Activated naive CD4-positive, alpha-beta T cell (primary cell): Measurements from ENCODE around the gene LRRC45.
"Not testable (repeated sequence)": the region's sequence is repeated elsewhere in the genome, so short reads cannot be mapped to it uniquely, and the experiment has no call there.

Experiments
- DNase-seq, 4 experiments: peaks; one replicate each; lab custom pipeline; 2025; lab: John Stamatoyannopoulos, UW

Gene LRRC45

DNA sequence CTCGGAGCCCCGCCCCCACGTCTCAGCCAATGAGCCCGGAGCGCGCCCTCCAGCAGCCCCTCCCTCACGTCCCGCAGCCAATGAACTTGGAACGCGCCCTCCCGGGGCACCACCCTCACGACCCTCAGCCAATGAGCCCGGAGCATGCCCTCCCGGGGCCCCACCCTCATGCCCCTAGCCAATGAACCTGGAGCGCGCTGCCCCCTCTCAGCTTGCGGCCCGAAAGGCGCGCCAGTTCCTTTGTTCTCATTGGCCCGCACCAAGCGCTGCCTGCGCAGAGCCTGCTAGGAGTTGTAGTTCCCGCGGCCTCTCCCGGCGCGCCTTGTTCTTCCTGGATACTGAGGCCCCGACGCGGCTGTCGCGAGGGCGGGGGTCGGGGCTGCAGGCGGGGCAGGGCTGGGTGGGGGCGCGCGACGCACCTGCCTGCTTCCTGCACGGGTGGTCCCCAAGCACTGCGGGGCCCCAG is at the start of gene LRRC45:
Gene LRRC45, plus strand, starts transcription at position 325 of the 466 bp plus-strand sequence. CDS start 339 bp downstream, outside the sequence.
- peak; percentile 99 to 100 (median 99) for DNase-seq

GRCh38 chr17:81973432-81973831 is 49.7 kb upstream of the LRRC45 start:
- DNase-seq = no peak

GRCh38 chr17:81976332-81977210 is 46.5 kb upstream of the LRRC45 start:
- peak in 1 of 4 experiments; percentile 33 for DNase-seq

DNA sequence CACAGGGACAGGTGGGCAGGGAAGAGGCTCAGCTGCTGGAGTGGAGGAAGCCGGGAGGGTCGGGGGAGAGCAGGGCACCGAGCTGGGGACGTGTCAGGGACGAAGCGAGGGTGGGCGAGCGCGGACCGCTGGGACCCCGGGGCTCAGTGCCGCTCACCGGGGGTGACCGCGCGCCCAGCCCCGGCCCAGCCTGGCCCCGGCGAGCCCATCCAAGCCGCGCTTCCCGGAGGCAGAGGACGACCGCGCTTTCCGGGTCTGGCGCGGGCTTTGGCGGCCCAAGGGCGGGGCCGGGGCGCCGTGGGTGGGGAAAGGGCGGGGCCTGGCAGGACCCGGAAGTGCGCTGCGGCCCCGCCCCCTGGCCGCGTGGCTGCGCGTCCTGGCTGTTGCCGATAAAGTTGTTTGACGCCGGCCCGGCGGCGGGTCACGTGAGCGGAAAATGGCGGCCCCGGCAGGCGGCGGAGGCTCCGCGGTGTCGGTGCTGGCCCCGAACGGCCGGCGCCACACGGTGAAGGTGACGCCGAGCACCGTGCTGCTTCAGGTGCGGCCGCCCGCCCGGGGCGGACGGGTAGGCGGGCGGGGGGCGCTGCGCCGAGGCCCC is 45.8 kb upstream of the LRRC45 start, which contains the start of gene ASPSCR1:
Gene ASPSCR1, plus strand, starts transcription at position 419 of the 598 bp plus-strand sequence. Its CDS starts 18 bp downstream, at position 437.
- DNase-seq = peak; percentile 81 to 89 (median 82)

- no peak for DNase-seq
These were observed 44.4 kb upstream of the LRRC45 start for GRCh38 chr17:81978524-81979298.

DNA sequence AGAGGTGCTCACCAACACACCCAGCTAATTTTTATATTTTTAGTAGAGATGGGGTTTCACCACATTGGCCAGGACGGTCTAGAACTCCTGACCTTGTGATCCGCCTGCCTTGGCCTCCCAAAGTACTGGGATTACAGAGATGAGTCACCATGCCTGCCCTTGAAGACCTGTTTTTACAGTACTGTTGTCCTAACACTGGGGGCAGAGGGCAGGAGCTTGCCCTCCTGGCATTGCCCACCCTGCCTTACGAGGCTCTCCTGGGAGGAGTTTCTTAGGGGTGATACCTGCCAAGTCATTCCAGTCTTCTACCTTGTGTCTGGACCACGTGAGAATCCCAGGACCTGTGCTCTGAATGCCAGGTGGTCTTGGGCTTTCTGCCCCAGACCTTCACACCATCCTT is 43.0 kb upstream of the LRRC45 start:
- DNase-seq = no peak

DNA sequence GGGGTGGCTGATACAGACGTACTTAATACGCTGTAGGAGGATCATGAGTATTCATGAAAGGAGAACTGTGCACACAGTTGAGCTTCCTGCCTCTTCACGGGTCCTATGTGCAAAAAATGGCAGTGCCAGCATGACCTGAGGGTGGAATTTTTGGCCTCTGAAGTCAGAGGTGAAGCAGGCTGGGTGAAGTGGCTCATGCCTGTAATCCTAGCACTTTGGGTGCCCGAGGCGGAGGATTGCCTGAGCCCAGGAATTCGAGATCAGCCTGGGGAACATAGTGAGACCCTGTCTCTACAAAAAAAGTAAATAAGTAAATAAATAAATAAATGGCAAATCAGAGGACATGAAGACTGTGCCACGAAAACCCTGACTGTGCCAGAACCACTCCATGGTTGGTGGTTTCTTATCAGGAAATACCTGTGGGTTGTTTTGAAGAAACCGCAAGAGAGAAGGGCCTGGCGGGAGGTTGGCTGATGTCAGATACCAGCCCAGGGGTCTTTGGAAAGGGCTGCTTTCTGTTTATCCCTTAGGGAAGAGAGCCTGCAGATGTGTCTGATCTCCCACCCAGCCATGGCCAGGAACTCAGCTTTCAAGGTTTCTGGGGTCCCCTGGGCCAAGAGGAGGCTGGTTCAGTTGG is 42.3 kb upstream of the LRRC45 start:
- DNase-seq = no peak

DNA sequence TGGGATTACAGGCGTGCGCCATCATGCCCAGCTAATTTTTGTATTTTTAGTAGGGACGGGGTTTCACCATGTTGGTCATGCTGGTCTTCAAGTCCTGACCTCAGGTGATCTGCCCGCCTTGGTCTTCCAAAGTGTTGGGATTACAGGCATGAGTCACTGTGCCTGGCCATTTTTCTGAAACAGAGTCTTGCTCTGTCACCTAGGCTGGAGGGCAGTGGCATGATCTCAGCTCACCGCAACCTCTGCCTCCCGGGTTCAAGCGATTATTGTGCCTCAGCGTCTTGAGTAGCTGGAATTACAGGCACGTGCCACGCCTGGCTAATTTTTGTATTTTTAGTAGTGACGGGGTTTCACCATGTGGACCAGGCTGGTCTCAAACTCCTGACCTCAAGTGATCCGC is 41.6 kb upstream of the LRRC45 start:
- DNase-seq = not testable (repeated sequence)

DNA sequence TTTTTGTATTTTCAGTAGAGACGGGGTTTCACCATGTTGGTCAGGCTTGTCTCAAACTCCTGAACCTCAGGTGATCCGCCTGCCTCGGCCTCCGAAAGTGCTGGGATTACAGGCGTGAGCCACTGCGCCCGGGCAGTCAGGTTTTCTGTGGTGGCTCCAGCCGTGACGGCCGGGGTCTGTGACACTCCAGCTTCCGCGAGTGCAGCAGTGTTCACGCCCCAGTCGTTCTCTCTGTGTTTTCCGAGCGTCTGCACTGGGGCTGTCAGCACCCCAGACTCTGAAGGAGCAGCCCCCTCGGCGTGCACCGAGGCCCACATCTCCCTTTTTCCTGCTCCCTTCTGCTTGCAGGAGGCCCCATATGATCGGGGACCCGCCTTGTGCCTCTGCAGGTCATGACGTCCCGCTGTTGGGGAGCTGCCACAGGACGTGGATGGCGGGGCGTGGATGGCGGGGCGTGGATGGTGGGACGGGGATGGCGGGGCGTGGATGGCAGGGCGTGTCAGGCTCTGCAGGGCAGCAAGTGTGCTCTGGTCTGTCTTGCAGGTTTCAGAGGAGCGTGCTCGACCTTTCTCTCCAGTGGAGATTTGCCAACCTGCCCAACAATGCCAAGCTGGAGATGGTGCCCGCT is 40.0 kb upstream of the LRRC45 start:
- no peak for DNase-seq

DNA sequence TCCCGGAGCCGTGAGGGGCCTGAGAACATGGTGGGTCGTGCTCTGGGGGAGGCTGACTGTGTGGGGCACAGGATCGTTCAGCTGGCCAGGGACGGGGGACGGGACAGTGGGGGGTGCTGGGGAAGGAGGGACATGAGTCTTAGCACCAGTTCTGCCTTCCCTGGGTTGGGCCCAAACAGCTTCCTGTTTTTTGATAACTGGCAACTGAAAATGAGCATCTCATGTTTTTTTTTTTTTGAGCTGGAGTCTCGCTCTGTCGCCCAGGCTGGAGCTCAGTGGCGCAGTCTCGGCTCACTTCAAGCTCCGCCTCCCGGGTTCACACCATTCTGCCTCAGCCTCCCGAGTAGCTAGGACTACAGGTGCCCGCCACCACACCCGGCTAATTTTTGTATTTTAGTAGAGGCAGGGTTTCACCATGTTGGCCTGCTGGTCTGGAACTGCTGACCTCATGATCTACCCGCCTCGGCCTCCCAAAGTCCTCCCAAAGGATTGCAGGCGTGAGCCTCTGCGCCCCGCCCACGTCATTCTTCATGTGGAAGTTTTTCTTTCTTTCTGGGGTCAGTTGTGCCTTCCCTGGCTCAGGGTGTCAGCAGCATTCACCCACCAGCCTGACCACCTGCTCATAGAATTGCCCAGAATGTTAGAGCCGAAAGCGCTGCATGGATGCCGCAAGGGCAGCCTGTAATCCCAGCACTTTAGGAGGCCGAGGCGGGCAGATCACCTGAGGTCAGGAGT is 39.3 kb upstream of the LRRC45 start:
- no peak for DNase-seq

DNA sequence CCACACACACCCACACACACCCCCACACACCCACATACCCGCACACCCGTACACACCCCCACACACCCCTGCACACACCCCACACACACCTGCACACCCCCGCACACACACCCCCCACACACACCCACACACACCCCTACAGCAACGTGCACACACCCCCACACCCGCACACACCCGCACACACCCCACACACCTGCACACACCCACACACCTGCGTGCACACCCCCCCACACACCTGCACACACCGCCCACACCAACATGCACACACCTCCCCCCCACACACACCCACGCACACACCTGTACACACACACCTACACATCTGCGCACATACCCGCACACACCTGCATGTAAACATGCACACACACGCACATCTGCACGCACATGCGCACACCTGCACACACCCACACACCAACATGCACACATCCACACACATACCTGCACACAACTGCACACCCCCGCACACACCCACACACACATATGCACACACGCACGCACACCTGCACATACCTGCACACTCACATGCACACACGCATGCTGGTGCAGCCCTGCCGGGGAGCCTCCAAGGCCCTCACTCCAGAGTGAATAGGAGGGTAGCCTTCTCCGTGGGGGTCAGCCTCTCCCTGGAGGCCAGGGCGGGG is 38.2 kb upstream of the LRRC45 start:
- no peak for DNase-seq

- DNase-seq = no peak
These were observed 36.5 kb upstream of the LRRC45 start for GRCh38 chr17:81986606-81987005.

DNA sequence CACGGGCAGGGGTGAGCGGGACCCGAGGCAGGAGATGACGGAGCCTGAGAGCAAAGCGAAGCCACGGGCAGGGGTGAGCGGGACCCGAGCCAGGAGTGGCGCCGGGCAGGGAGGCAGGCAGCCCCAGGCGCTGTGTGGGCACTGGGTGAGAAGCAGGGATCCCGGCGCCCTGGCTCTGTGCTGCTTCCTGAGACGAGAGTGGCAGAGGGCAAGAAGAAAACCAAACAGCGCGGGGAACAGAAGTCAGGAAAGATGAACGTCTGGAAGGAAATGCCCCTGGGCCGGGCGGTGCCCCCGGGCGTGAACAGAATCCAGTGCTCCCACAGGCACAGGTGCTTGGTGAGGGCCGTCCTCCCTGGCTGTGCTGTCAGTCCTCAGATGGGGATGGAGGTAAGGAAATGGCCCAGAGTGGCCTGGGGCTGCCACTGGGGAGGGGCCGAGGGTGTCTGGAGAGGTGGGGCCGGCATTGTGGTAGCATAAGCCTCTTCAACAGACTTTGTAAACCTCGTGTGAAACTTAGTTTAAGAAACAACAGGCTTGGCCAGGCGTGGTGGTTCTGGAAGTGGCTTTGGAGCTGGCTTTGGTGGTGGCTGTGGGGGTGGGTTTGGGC is 35.8 kb upstream of the LRRC45 start:
- no peak for DNase-seq

- DNase-seq = no peak
These were observed 32.0 kb upstream of the LRRC45 start for GRCh38 chr17:81990836-81991683.

DNA sequence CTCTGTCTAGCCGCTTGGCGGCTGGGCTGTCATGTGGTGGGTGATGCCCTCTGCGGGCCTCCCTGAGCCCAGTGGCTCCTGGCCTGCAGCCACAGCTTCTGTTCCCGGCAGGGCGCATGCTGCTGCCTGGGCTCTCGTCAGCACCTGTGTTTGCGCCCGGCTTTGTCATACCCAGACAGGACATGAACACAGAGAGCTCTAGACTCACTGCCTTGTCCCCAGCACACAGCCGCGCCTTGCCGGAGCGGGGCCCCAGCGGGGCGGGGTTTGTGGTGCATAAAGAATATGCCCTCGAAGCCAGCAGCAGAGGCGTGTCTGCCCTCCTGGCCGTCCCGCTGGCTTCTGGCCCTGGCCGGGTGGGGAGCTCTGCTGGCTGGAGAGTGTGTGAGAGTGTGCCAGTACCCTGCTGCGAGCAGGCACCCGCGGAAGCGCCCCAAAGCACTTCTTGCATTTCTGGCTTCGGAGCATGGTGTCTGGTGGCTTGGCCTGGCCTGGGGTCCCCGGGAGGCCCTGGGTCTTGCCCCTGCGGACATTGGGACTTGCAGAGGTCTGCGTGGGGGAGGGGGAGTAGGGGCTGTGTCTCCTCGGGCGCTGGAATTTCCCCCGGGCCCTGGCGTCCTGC is 31.3 kb upstream of the LRRC45 start:
- DNase-seq = no peak

- DNase-seq = no peak
These were observed 30.6 kb upstream of the LRRC45 start for GRCh38 chr17:81992306-81993102.
